NCI-H345 treated with DMSO at 0.1 percent for 48 hours (cell line): ENCODE data around the gene METAP1.
"Not testable (repeated sequence)": the region's sequence is repeated elsewhere in the genome, so short reads cannot be mapped to it uniquely, and the experiment has no call there.

Experiments used
- DNase-seq: peaks from one replicate; lab custom pipeline; 2025; ENCODE audit not compliant: unreplicated experiment; lab: John Stamatoyannopoulos, UW

The METAP1 gene

GRCh38 chr4:99054428-99054994 is 59.0 kb downstream of the METAP1 start:
- DNase-seq = no peak

GRCh38 chr4:99058228-99058627 is 62.7 kb downstream of the METAP1 start:
- DNase-seq = no peak

- no peak for DNase-seq
Measured at GRCh38 chr4:99059550-99059949, 64.0 kb downstream of the METAP1 start.

- no peak for DNase-seq
Measured at GRCh38 chr4:99061048-99061700, 65.7 kb downstream of the METAP1 start.

GRCh38 chr4:99062120-99062519 is 66.6 kb downstream of the METAP1 start:
- peak; percentile 1 for DNase-seq

GRCh38 chr4:99065521-99065920 is 70.0 kb downstream of the METAP1 start:
- not testable (repeated sequence) for DNase-seq

- DNase-seq = no peak
Measured at GRCh38 chr4:99067617-99068016, 72.1 kb downstream of the METAP1 start.

- no peak for DNase-seq
Measured at GRCh38 chr4:99071159-99071558, 75.6 kb downstream of the METAP1 start.

GRCh38 chr4:99074816-99075215 is 79.3 kb downstream of the METAP1 start:
- DNase-seq = no peak

- DNase-seq = no peak
Measured at GRCh38 chr4:99076292-99076976, 80.9 kb downstream of the METAP1 start.

- DNase-seq = no peak
Measured at GRCh38 chr4:99077177-99077576, 81.7 kb downstream of the METAP1 start.

- DNase-seq = no peak
Measured at GRCh38 chr4:99078336-99078735, 82.8 kb downstream of the METAP1 start.

- no peak for DNase-seq
Measured at GRCh38 chr4:99078931-99079624, 83.6 kb downstream of the METAP1 start.

GRCh38 chr4:99079625-99080295 is 84.2 kb downstream of the METAP1 start:
- no peak for DNase-seq

GRCh38 chr4:99080869-99081268 is 85.3 kb downstream of the METAP1 start:
- DNase-seq = not testable (repeated sequence)

- no peak for DNase-seq
Measured at GRCh38 chr4:99082192-99082591, 86.7 kb downstream of the METAP1 start.

- DNase-seq = no peak
Measured at GRCh38 chr4:99084595-99084994, 89.1 kb downstream of the METAP1 start.

GRCh38 chr4:99088023-99088449 is 92.5 kb downstream of the METAP1 start:
- DNase-seq = no peak

- DNase-seq = peak; percentile 68
Measured at GRCh38 chr4:99088481-99089365, 93.2 kb downstream of the METAP1 start, which contains the start of gene ADH5. ADH5 (minus strand) TSS chr4:99088788; CDS start chr4:99088700, 88 bp downstream.
